ENCODE data around the gene PRB4. TPM values are rescaled to one million over a fixed set of nuclear protein-coding genes. Genes with fewer than 3 reads are reported as not detected.

The PRB4 gene
- total RNA-seq: not detected in 2 replicates

DNA sequence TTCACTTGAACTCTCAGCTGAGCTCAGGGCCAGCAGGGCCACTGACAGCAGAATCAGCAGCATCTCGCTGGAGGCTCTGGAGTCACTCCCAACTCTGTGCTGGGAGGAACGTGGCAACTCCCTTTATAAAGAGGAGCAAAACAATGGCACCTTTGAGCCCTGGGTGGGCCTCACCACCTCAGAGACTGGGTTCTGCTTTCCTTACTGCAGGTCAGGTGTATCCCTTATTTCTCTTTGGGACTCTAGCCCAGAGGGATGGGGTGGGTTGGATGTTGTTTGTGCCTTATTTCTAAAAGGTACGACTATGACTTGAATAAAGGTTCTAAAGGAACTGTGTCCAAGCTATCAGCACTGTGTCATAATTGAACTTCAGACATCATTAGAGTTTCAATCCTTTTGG is at the start of gene PRB4:
Gene PRB4 (minus strand): TSS at position 101 of the 400 bp plus-strand sequence. CDS start 38 bp downstream, at position 63.

DNA sequence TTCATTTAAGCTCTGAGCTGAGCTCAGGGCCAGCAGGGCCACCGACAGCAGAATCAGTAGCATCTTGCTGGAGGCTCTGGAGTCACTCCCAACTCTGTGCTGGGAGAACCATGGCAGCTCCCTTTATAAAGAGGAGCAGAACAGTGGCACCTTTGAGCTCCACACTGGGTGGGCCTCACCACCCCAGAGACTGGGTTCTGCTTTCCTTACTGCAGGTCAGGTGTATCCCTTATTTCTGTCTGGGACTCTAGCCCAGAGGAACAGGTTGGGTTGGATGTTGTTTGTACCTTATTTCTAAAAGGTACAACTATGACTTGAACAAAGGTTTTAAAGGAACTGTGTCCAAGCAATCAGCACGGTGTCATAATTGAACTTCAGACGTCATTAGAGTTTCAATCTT is 40.6 kb downstream of the PRB4 start, which contains the start of gene PRB3:
Gene PRB3 (minus strand): TSS at position 101 of the 400 bp plus-strand sequence. CDS start 38 bp downstream, at position 63.

Other genes with a start within 250 kb of the PRB4 start
- gene TAS2R46, start 248.1 kb downstream of the PRB4 start, total RNA-seq: 1.5 and 1.6 TPM in 2 replicates
- gene TAS2R43, start 218.1 kb downstream of the PRB4 start, total RNA-seq: 0.22 TPM in 1 of 2 replicates, not detected in the other
- 1.6 and 2.7 TPM in 2 replicates for gene TAS2R30, start 175.8 kb downstream of the PRB4 start, total RNA-seq
- gene SMIM10L1, start 139.2 kb downstream of the PRB4 start, total RNA-seq: 4.4 and 5.7 TPM in 2 replicates
- gene TAS2R42, start 123.5 kb downstream of the PRB4 start, total RNA-seq: not detected in 2 replicates
- gene PRB3, start 40.7 kb downstream of the PRB4 start, total RNA-seq: not detected in 2 replicates
- not detected in 2 replicates for gene PRB2, start 85.1 kb upstream of the PRB4 start, total RNA-seq

Measured in dermis lymphatic vessel endothelial cell (primary cell).